ENCODE data around the gene PTPRN2. TPM values are rescaled to one million over a fixed set of nuclear protein-coding genes. Genes with fewer than 3 reads are reported as not detected.

PTPRN2 gene
- total and polyA plus RNA-seq, 2 of the 8 experiments (the other 6 are each of a cell fraction or from before 2014, with no cell fraction given), result 2.6 to 4.5 TPM

DNA sequence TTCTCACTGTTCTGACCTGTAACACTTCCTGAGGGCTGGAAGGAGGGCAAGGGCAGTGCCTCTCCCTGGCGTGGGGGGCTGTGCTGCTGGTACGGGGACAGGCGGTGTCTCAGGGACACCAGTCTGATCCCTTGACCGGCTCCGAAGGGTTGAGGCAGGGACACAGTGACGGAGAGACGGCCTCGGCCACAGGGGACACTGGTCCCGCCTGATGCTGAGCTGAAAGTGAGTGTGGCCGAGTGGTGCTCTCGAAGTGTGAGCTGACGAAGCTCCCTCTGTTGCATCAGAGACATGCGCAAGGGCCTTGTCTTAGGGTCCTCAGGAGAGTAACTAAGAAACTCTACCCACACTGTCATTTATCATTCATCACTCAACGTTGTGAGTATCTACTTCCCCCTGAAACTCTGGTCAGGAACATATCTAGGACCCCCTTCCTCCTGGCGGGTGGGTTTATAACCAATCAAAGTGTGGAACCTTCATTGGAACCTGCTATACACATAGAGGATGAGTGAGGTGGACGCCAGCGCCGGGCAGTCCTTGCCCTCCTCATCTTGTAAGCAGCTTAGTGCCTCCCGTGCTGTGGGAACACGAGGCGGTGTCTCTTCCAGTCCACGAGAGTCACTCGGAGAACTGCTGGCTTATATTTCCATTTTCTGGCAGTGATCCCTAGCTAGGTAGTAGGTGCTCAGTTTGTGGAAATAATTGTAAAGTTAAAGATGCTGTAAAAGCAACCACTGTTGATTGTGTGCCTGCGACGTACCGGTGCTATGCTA, 967.7 kb downstream of the PTPRN2 start:
- Histone ChIP-seq H3K4ac (replicated peaks; ENCODE audit: insufficient read length, low read depth, low read length) (no peak overlapping the region), H4K20me1 (replicated peaks in 1 of 2; ENCODE audit: control insufficient read depth in 1 of 2, insufficient read depth in 2 of 2, low read length in 2 of 2) (peaks cover 0 to 5% of the 10 kb centered on the region in 2 experiments), H2BK120ac (replicated peaks; ENCODE audit: low read depth, low read length) (no peak overlapping the region), H3K18ac (ENCODE audit: extremely low read depth, low read length) (no peak overlapping the region), H3K36me3 (ENCODE audit: control insufficient read depth in 2 of 4, insufficient read depth in 4 of 4, low read length in 3 of 4) (no peaks in the 10 kb centered on the region), H2BK15ac (ENCODE audit: low read length) (no peak overlapping the region), H3K4me1 (replicated peaks in 1 of 4; ENCODE audit: control insufficient read depth in 3 of 4, insufficient read depth in 4 of 4, low read length in 3 of 4) (no peaks in the 10 kb centered on the region), H3K4me2 (ENCODE audit: insufficient read depth in 1 of 2, low read depth in 2 of 2, low read length in 2 of 2) (no peak overlapping the region), H2BK20ac (ENCODE audit: low read length) (no peak overlapping the region), H3K9me3 (ENCODE audit: insufficient read depth in 2 of 2, low read depth in 1 of 2, low read length in 1 of 2) (no peaks in the 10 kb centered on the region; a peak in 1 of 4 replicates), H3K4me3 (ENCODE audit: extremely low read depth in 1 of 4, insufficient read depth in 2 of 4, low read depth in 3 of 4, low read length in 4 of 4) (no peak overlapping the region), H2AFZ (ENCODE audit: low read length) (no peak overlapping the region), H4K5ac (ENCODE audit: insufficient read length, low read depth, low read length) (no peak overlapping the region), H3K79me1 (ENCODE audit: low read depth, low read length) (no peaks in the 10 kb centered on the region), H3K27ac (ENCODE audit: low read depth, low read length) (no peak overlapping the region), H3K56ac (replicated peaks; ENCODE audit: insufficient read length, low read depth, low read length) (no peak overlapping the region), H3K9ac (replicated peaks in 1 of 4; ENCODE audit: extremely low read depth in 1 of 4, low read depth in 3 of 4, low read length in 3 of 4) (no peak overlapping the region), H2AK5ac (ENCODE audit: low read depth, low read length) (no peak overlapping the region), H3K14ac (ENCODE audit: insufficient read length) (no peak overlapping the region), H4K91ac (replicated peaks; ENCODE audit: insufficient read length, low read length) (no peak overlapping the region), H3K79me2 (ENCODE audit: control insufficient read depth in 1 of 2, insufficient read depth in 2 of 2, low read length in 2 of 2) (no peaks in the 10 kb centered on the region), H3K23ac (ENCODE audit: insufficient read length) (no peak overlapping the region), H4K8ac (ENCODE audit: extremely low read depth, insufficient read depth, low read length) (no peak overlapping the region), H2BK5ac (ENCODE audit: low read depth, low read length) (no peak overlapping the region), H3K23me2 (ENCODE audit: low read depth, low read length) (no peaks in the 10 kb centered on the region), H2BK12ac (ENCODE audit: low read depth, low read length) (no peak overlapping the region), H3K27me3 (replicated peaks in 1 of 4; ENCODE audit: control insufficient read depth in 3 of 4, extremely low read depth in 1 of 4, insufficient read depth in 3 of 4, low read length in 3 of 4) (no peaks in the 10 kb centered on the region; a peak in 2 of 7 replicates)
- FAIRE-seq (no peak), DNase-seq (ENCODE audit: low read depth in 1 of 2, low spot score in 2 of 2) (no peak)
- WGBS, 2 experiments (ENCODE audit: extremely low coverage in 1 of 2, insufficient coverage in 1 of 2, insufficient read length in 1 of 2, insufficient replicate concordance in 2 of 2, low coverage in 1 of 2, low lambda C conversion rate in 2 of 2, missing lambda C conversion rate in 1 of 2), result 90% methylated on average over 26 of the region's 26 CpGs; no CpG with 5 or more reads in 1 of the 2 experiments
- ChIA-PET POLR2A (ENCODE audit: partially characterized antibody) (no interaction called here), CTCF (ENCODE audit: partially characterized antibody) (interaction anchor here (0.6 kb wide), 1 partner anchor 216 kb away, joined by 4 read pairs; no protein-coding TSS in a partner anchor)
- TF ChIP-seq SIX5 (IDR thresholded peaks at IDR 0.05; ENCODE audit: low read depth, low read length), result no peak
- TF ChIP-seq SAP30 (IDR thresholded peaks at IDR 0.05; ENCODE audit: insufficient read depth, insufficient replicate concordance, low read length), result no peak
- TF ChIP-seq RNF2 (IDR thresholded peaks at IDR 0.05; ENCODE audit: borderline replicate concordance, low read depth, low read length, missing control alignments, poor library complexity, severe bottlenecking), result no peak
- no peak for TF ChIP-seq CBX5 (IDR thresholded peaks at IDR 0.05; ENCODE audit: low read depth, low read length)
- TF ChIP-seq SP2 (IDR thresholded peaks at IDR 0.05; ENCODE audit: low read length), result no peak
- TF ChIP-seq NANOG (IDR thresholded peaks at IDR 0.05; ENCODE audit: insufficient read depth, low read depth, low read length, poor library complexity, severe bottlenecking), result no peak
- no peak for TF ChIP-seq TCF12 (IDR thresholded peaks at IDR 0.05; ENCODE audit: low read depth, low read length)
- TF ChIP-seq CHD2 (IDR thresholded peaks at IDR 0.05; ENCODE audit: low read length), result no peak
- TF ChIP-seq ASH2L (IDR thresholded peaks at IDR 0.05; ENCODE audit: low read length), result no peak
- TF ChIP-seq TAF7 (optimal IDR thresholded peaks at IDR 0.05; ENCODE audit: borderline replicate concordance, low read depth, low read length), result no peak
- no peak for TF ChIP-seq CREB1 (IDR thresholded peaks at IDR 0.05)
- no peak for TF ChIP-seq RFX5 (IDR thresholded peaks at IDR 0.05; ENCODE audit: borderline replicate concordance, low read depth, low read length)
- TF ChIP-seq RBBP5 (IDR thresholded peaks at IDR 0.05; ENCODE audit: borderline replicate concordance, low read depth, low read length), result no peak

Measured in H1 (cell line).